Endothelial cell (in vitro differentiated cells): ENCODE measurements around the gene TSTD1. TPM values are rescaled to one million over a fixed set of nuclear protein-coding genes. Genes with fewer than 3 reads are reported as not detected.

Source experiments
- DNase-seq: peaks from one replicate; pipeline ENCODE4 v3.0.0; 2021; ENCODE audit warnings: low spot score
- H3K27ac Mint-ChIP-seq: one replicate; pipeline ENCODE4 v1.8.0; 2021; ENCODE audit warnings: mixed read lengths, inconsistent platforms; ENCODE audit not compliant: unreplicated experiment
- H3K27me3 Mint-ChIP-seq: one replicate; pipeline ENCODE4 v1.8.0; 2021; ENCODE audit warnings: mild to moderate bottlenecking, moderate library complexity, mixed read lengths, inconsistent platforms; ENCODE audit not compliant: unreplicated experiment
- H3K36me3 Mint-ChIP-seq: one replicate; pipeline ENCODE4 v1.8.0; 2021; ENCODE audit warnings: mild to moderate bottlenecking, low read depth, mixed read lengths, inconsistent platforms; ENCODE audit not compliant: unreplicated experiment
- H3K4me1 Mint-ChIP-seq: one replicate; pipeline ENCODE4 v1.8.0; 2021; ENCODE audit warnings: mild to moderate bottlenecking, mixed read lengths, inconsistent platforms; ENCODE audit not compliant: unreplicated experiment
- H3K4me3 Mint-ChIP-seq: one replicate; pipeline ENCODE4 v1.8.0; 2021; ENCODE audit warnings: mild to moderate bottlenecking, mixed read lengths, inconsistent platforms; ENCODE audit not compliant: unreplicated experiment
- H3K9me3 Mint-ChIP-seq: one replicate; pipeline ENCODE4 v1.8.0; 2021; ENCODE audit warnings: mixed read lengths, inconsistent platforms; ENCODE audit not compliant: unreplicated experiment
- total RNA-seq: library from RNA; stranded (reverse); fragmentation: NEBNext Ultra II Directional; extraction: Animal tissue kit (Norgen Biotek cat#: 25700); gene quantifications from one replicate; pipeline ENCODE4 v1.2.1, GENCODE V29; 2021; ENCODE audit not compliant: unreplicated experiment
- TF ChIP-seq, protein P1 (sequence below): fragments of 200-600 bp; sonication (generic); IDR thresholded peaks from one replicate; pipeline ENCODE4 v1.5.0; 2021; ENCODE audit warnings: antibody characterized with exemption; ENCODE audit not compliant: unreplicated experiment

The TSTD1 gene
- total RNA-seq, 1 donor from 2014 or later = 14.2 TPM

GRCh38 chr1:161001525-161001924 lies 37.2 kb downstream of the TSTD1 start:
- Mint-ChIP-seq H3K27ac (peak overlapping the region; percentile 19), H3K4me3 (peak overlapping the region; percentile 37), H3K4me1 (peaks cover 57% of the 10 kb centered on the region), H3K27me3 (peaks cover 15% of the 10 kb centered on the region), H3K9me3 (no peaks in the 10 kb centered on the region), H3K36me3 (peaks cover 53% of the 10 kb centered on the region)
- no peak for DNase-seq
- TF ChIP-seq, protein P1, sequence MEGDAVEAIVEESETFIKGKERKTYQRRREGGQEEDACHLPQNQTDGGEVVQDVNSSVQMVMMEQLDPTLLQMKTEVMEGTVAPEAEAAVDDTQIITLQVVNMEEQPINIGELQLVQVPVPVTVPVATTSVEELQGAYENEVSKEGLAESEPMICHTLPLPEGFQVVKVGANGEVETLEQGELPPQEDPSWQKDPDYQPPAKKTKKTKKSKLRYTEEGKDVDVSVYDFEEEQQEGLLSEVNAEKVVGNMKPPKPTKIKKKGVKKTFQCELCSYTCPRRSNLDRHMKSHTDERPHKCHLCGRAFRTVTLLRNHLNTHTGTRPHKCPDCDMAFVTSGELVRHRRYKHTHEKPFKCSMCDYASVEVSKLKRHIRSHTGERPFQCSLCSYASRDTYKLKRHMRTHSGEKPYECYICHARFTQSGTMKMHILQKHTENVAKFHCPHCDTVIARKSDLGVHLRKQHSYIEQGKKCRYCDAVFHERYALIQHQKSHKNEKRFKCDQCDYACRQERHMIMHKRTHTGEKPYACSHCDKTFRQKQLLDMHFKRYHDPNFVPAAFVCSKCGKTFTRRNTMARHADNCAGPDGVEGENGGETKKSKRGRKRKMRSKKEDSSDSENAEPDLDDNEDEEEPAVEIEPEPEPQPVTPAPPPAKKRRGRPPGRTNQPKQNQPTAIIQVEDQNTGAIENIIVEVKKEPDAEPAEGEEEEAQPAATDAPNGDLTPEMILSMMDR = no peak

- Mint-ChIP-seq H3K4me1 (peaks cover 55% of the 10 kb centered on the region), H3K27me3 (peaks cover 12% of the 10 kb centered on the region), H3K4me3 (peak overlapping the region; percentile 39), H3K9me3 (no peaks in the 10 kb centered on the region), H3K27ac (peak overlapping the region; percentile 27), H3K36me3 (peaks cover 52% of the 10 kb centered on the region)
- no peak for DNase-seq
- TF ChIP-seq, protein P1 = no peak
Measured at GRCh38 chr1:161000736-161001480, 37.9 kb downstream of the TSTD1 start.

DNA sequence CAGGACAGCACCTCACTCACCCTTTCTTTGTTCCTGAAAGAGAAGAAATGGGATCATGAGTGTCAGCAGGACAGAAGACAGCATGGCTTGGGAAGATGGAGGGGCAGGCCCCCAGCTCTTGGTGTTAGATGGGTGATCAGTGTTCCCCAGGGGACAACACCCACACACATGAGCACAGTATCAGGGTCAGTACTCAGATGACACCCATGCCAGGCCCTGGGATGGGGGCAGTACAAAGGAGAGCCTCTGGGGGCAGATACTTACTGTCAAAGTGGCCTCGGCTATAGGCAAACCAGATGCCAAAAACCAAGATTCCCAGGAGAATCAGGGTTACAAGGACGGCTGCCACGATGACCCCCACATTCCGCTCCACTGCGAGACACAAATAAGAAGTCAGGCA lies 39.4 kb downstream of the TSTD1 start:
- no peaks in the 10 kb centered on the region for H3K9me3 Mint-ChIP-seq

GRCh38 chr1:160997323-160998038 lies 41.3 kb downstream of the TSTD1 start:
- Mint-ChIP-seq H3K4me3 (peak overlapping the region; percentile 40), H3K4me1 (peaks cover 60% of the 10 kb centered on the region), H3K36me3 (peaks cover 58% of the 10 kb centered on the region), H3K9me3 (no peaks in the 10 kb centered on the region), H3K27me3 (peaks cover 16% of the 10 kb centered on the region), H3K27ac (peak overlapping the region; percentile 99)
- TF ChIP-seq, protein P1 = peak; percentile 63
- peak; percentile 71 for DNase-seq

More for the DNA sequence above, 39.4 kb downstream of the TSTD1 start:
- Mint-ChIP-seq H3K27ac (peak overlapping the region; percentile 99), H3K4me1 (peaks cover 60% of the 10 kb centered on the region), H3K36me3 (peaks cover 58% of the 10 kb centered on the region), H3K27me3 (peaks cover 12% of the 10 kb centered on the region), H3K4me3 (peak overlapping the region; percentile 29)
- TF ChIP-seq, protein P1 = no peak
- no peak for DNase-seq

GRCh38 chr1:160996178-160996577 lies 42.6 kb downstream of the TSTD1 start:
- no peak for DNase-seq

More at GRCh38 chr1:160996178-160996577, 42.6 kb downstream of the TSTD1 start:
- H3K4me3 Mint-ChIP-seq = peak overlapping the region; percentile 23
- H3K36me3 Mint-ChIP-seq = peaks cover 54% of the 10 kb centered on the region
- no peaks in the 10 kb centered on the region for H3K9me3 Mint-ChIP-seq
- H3K4me1 Mint-ChIP-seq = peaks cover 53% of the 10 kb centered on the region
- H3K27me3 Mint-ChIP-seq = peaks cover 16% of the 10 kb centered on the region
- TF ChIP-seq, protein P1 = no peak
- peak overlapping the region; percentile 62 for H3K27ac Mint-ChIP-seq
